ENCODE data around the gene AIFM2.
"Not testable (repeated sequence)": the region's sequence is repeated elsewhere in the genome, so short reads cannot be mapped to it uniquely, and the experiment has no call there.

Gene AIFM2

GRCh38 chr10:70109064-70109729 lies 23.4 kb downstream of the AIFM2 start:
- no peak for TF ChIP-seq SNAI2 (CRISPR knock-in tag; IDR thresholded peaks at IDR 0.05)
- TF ChIP-seq CREB5 (CRISPR knock-in tag; IDR thresholded peaks at IDR 0.05; ENCODE audit: low read depth): no peak
- TF ChIP-seq ARNTL (CRISPR knock-in tag; IDR thresholded peaks at IDR 0.05; ENCODE audit: borderline replicate concordance, low read depth): no peak
- TF ChIP-seq ZNF70 (CRISPR knock-in tag; IDR thresholded peaks at IDR 0.05): no peak
- ATAC-seq: no peak

- TF ChIP-seq RARB (CRISPR knock-in tag; IDR thresholded peaks at IDR 0.05): no peak
- TF ChIP-seq SNAI2 (CRISPR knock-in tag; IDR thresholded peaks at IDR 0.05): no peak
- no peak for TF ChIP-seq PATZ1 (CRISPR knock-in tag; IDR thresholded peaks at IDR 0.05; ENCODE audit: borderline replicate concordance)
- TF ChIP-seq ZFP30 (CRISPR knock-in tag; IDR thresholded peaks at IDR 0.05): no peak
- no peak for TF ChIP-seq POU6F1 (CRISPR knock-in tag; IDR thresholded peaks at IDR 0.05; ENCODE audit: borderline replicate concordance, low read depth)
- TF ChIP-seq ESRRG (CRISPR knock-in tag; IDR thresholded peaks at IDR 0.05): no peak
- TF ChIP-seq CREB5 (CRISPR knock-in tag; IDR thresholded peaks at IDR 0.05; ENCODE audit: low read depth): no peak
- TF ChIP-seq TCF4 (CRISPR knock-in tag; IDR thresholded peaks at IDR 0.05; ENCODE audit: borderline replicate concordance): no peak
- no peak for TF ChIP-seq TOX (CRISPR knock-in tag; IDR thresholded peaks at IDR 0.05; ENCODE audit: borderline replicate concordance)
- no peak for TF ChIP-seq GLIS3 (CRISPR knock-in tag; IDR thresholded peaks at IDR 0.05)
- no peak for TF ChIP-seq ZNF565 (CRISPR knock-in tag; conservative IDR thresholded peaks at IDR 0.05; ENCODE audit: low read depth)
- no peak for TF ChIP-seq CSDC2 (CRISPR knock-in tag; IDR thresholded peaks at IDR 0.05)
- TF ChIP-seq OSR1 (CRISPR knock-in tag; IDR thresholded peaks at IDR 0.05): no peak
- no peak for TF ChIP-seq ISL1 (CRISPR knock-in tag; IDR thresholded peaks at IDR 0.05)
- no peak for TF ChIP-seq ARNTL (CRISPR knock-in tag; IDR thresholded peaks at IDR 0.05; ENCODE audit: borderline replicate concordance, low read depth)
- ATAC-seq: peak; percentile 48; the same call in 2 of the 3 replicates
Measured at GRCh38 chr10:70106958-70107791, 25.4 kb downstream of the AIFM2 start.

DNA sequence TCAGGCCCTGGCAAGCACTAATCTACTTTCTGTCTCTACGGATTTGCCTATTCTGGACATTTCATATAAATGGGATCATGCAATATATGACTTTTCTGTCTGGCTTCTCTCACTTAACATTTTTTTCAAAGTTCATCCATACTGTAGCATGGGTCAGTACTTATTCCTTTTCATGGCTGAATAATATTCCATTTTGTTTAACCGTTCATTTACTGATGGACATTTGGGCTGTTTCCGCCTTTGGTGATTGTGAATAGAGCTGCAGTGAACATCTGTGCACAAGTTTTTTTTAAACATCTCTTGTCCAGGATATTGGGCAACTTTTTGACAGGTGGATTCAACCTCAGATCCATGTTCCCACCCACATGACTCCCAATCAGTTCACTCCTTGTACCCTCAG lies 31.0 kb downstream of the AIFM2 start:
- TF ChIP-seq ZNF8 (CRISPR knock-in tag; IDR thresholded peaks at IDR 0.05): no peak
- ATAC-seq: no peak

DNA sequence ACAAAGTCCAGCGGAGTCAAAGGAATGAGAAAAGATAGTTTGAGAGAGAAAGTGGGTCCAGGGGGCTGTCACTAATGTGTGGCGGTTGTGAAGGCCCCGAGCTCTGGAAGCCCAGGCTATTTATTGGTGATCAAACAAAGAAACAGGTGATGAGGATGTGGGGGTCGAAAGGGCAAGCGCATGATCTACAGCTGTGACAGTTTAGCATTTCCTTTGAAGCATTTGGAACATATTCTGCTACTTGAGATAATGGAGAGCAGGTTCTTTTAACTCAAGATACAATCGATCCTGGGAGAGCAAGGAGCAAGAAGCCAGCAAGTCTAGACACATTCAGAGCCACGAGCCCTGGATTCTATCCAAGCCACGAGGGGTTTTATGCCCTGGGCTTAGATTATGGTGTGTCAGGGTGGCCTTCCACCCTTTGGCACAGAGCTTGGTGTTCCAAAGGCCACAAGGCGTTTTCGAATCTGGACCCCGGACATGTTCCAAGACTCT lies 31.5 kb downstream of the AIFM2 start:
- not testable (repeated sequence) for ATAC-seq

DNA sequence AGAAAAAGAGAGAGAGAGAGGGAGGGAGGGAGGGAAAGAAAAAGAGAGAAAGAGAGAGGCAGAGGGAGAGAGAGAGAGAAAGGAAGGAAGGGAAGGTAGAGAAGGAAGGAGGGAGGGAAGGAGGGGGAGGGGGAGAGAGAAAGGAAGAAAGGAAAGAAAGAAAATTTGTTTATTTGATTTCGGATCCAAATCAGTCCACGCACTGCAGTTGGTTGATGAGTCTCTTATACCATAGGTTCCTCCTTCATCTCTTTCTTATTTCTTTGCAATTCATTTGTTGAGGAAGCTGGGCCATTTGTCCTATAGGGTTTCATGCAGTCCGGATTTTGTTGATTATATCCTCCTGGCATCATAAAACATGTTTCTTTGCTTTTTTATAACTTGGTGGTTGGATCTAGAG lies 34.4 kb downstream of the AIFM2 start:
- ATAC-seq: no peak
- TF ChIP-seq TOX (CRISPR knock-in tag; IDR thresholded peaks at IDR 0.05; ENCODE audit: borderline replicate concordance): no peak
- TF ChIP-seq ARNTL (CRISPR knock-in tag; IDR thresholded peaks at IDR 0.05; ENCODE audit: borderline replicate concordance, low read depth): no peak
- no peak for TF ChIP-seq GLIS3 (CRISPR knock-in tag; IDR thresholded peaks at IDR 0.05)
- no peak for TF ChIP-seq PPARA (CRISPR knock-in tag; IDR thresholded peaks at IDR 0.05; ENCODE audit: borderline replicate concordance)
- no peak for TF ChIP-seq ZFP30 (CRISPR knock-in tag; IDR thresholded peaks at IDR 0.05)
- no peak for TF ChIP-seq SNAI2 (CRISPR knock-in tag; IDR thresholded peaks at IDR 0.05)
- no peak for TF ChIP-seq ZFP3 (CRISPR knock-in tag; IDR thresholded peaks at IDR 0.05)
- TF ChIP-seq CSDC2 (CRISPR knock-in tag; IDR thresholded peaks at IDR 0.05): no peak
- no peak for TF ChIP-seq TSHZ2 (CRISPR knock-in tag; IDR thresholded peaks at IDR 0.05)
- no peak for TF ChIP-seq RARB (CRISPR knock-in tag; IDR thresholded peaks at IDR 0.05)
- no peak for TF ChIP-seq TCF4 (CRISPR knock-in tag; IDR thresholded peaks at IDR 0.05; ENCODE audit: borderline replicate concordance)
- TF ChIP-seq ZNF565 (CRISPR knock-in tag; conservative IDR thresholded peaks at IDR 0.05; ENCODE audit: low read depth): no peak
- TF ChIP-seq PATZ1 (CRISPR knock-in tag; IDR thresholded peaks at IDR 0.05; ENCODE audit: borderline replicate concordance): no peak

All from SK-N-SH treated with all-trans-retinoic acid at 6 μM for 48 hours (cell line).